ENCODE results near the gene DOCK10.
A peak's percentile ranks its signal among the peaks of the same experiment; 100 is the strongest.

The DOCK10 gene

DNA sequence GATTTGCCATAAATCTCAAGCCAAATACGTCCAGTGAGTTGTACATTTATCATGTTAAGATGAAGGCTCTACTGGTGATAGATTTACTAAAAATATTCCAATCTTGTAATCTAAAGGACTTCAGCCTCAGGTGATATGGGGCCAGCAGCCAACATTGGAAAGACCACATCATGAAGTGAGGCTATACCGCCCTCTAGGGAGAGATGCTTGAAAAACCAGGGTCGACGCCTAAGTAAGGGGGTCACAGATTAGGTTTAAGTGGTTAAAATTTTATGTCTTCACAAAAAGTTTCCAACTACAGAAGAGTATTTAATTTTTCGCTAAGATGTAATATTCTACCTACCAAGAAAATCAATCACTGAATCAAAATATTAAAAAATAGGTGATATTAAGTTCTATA is 33.3 kb downstream of the DOCK10 start:
- DNase-seq (ENCODE audit: low read depth): peak; percentile 59
- TF ChIP-seq, protein P1, sequence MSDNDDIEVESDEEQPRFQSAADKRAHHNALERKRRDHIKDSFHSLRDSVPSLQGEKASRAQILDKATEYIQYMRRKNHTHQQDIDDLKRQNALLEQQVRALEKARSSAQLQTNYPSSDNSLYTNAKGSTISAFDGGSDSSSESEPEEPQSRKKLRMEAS (IDR thresholded peaks at IDR 0.05; ENCODE audit: low read depth, low read length): no peak
- TF ChIP-seq, protein P2, sequence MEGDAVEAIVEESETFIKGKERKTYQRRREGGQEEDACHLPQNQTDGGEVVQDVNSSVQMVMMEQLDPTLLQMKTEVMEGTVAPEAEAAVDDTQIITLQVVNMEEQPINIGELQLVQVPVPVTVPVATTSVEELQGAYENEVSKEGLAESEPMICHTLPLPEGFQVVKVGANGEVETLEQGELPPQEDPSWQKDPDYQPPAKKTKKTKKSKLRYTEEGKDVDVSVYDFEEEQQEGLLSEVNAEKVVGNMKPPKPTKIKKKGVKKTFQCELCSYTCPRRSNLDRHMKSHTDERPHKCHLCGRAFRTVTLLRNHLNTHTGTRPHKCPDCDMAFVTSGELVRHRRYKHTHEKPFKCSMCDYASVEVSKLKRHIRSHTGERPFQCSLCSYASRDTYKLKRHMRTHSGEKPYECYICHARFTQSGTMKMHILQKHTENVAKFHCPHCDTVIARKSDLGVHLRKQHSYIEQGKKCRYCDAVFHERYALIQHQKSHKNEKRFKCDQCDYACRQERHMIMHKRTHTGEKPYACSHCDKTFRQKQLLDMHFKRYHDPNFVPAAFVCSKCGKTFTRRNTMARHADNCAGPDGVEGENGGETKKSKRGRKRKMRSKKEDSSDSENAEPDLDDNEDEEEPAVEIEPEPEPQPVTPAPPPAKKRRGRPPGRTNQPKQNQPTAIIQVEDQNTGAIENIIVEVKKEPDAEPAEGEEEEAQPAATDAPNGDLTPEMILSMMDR (IDR thresholded peaks at IDR 0.05; ENCODE audit: low read depth, low read length): peak; percentile 80
- no peak for TF ChIP-seq MYC (IDR thresholded peaks at IDR 0.05; ENCODE audit: low read depth, low read length)
- no peak overlapping the region for H3K4me3 ChIP-seq (ENCODE audit: low read depth, low read length)

DNA sequence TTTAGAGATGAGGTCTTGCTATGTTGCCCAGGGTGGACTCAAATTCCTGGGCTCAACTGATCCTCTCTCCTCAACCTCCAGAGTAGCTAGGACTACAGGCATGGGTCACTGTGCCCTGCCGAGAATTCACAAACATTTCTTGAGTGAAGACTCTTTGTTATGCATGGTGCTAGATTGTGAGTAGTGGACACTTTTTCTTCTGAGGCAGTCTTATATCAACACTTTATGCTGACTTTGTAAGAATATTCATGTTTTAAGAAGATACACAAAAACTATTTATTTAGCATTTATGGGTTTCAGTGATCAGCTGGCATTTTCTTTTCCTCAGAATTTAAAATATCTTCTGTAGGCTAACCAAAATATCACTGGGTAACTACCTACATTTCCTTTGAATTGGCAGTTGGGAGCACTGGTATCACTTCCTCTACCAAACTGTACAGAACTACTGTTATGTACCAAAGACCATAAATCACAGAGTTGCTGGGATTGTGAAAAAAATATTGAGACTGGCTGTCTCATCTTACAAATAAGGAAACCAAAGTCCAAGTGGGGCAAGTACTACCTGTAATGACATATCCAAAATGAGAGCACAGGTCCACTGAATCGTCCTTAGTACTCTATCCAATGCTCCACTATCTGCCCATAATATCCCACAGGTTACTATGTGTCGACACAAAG is 34.0 kb downstream of the DOCK10 start:
- H3K4me3 ChIP-seq (ENCODE audit: low read depth, low read length): no peak overlapping the region
- TF ChIP-seq MYC (IDR thresholded peaks at IDR 0.05; ENCODE audit: low read depth, low read length): no peak
- TF ChIP-seq, protein P2 (IDR thresholded peaks at IDR 0.05; ENCODE audit: low read depth, low read length): no peak
- TF ChIP-seq POLR2A (IDR thresholded peaks at IDR 0.05; ENCODE audit: extremely low read depth, insufficient read length): no peak
- TF ChIP-seq, protein P1 (IDR thresholded peaks at IDR 0.05; ENCODE audit: low read depth, low read length): no peak
- no peak for DNase-seq (ENCODE audit: low read depth)

DNA sequence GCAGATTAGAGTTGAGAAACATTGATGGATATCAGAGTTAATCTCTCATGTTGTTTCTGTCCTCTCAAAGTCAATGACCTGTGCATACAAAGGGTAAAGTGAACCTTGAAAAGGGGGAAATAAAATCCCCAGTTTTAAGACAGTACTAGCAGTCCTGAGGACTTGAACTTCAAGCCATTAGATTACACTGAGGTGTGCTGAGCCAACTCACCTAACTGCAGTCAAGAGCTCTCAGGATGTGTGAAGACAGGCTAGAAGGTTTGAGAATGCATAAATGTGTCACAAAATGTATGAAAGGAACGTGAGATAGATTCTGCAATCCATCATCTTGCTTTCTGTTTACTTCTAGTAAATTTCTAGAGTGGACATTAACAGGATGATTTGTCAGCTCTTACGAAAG is 35.5 kb downstream of the DOCK10 start:
- H3K4me3 ChIP-seq (ENCODE audit: low read depth, low read length): no peak overlapping the region
- TF ChIP-seq POLR2A (IDR thresholded peaks at IDR 0.05; ENCODE audit: extremely low read depth, insufficient read length): no peak
- TF ChIP-seq, protein P2 (IDR thresholded peaks at IDR 0.05; ENCODE audit: low read depth, low read length): no peak
- TF ChIP-seq, protein P1 (IDR thresholded peaks at IDR 0.05; ENCODE audit: low read depth, low read length): no peak
- TF ChIP-seq MYC (IDR thresholded peaks at IDR 0.05; ENCODE audit: low read depth, low read length): no peak
- no peak for DNase-seq (ENCODE audit: low read depth)

DNA sequence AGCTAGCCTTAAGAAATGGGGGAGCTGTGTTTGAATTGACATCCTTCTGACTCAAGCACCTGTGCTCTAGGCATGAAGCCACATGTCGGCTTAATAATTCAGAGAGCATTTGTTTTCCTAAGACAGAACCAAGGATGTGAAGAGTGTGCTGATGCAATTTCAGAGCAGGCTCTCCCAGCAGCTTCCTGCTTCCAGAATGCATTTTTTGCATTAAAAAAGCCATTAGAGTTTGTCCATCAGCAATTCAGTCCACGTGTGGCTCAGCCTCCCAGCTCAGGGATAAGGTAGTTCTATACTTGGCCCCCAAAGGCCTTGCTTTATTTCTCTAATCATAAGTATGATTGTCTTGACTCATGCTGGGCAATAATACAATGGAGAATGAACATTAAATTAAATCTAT is 37.7 kb downstream of the DOCK10 start:
- no peak for DNase-seq (ENCODE audit: low read depth)
- TF ChIP-seq, protein P2 (IDR thresholded peaks at IDR 0.05; ENCODE audit: low read depth, low read length): no peak
- TF ChIP-seq, protein P1 (IDR thresholded peaks at IDR 0.05; ENCODE audit: low read depth, low read length): no peak
- TF ChIP-seq POLR2A (IDR thresholded peaks at IDR 0.05; ENCODE audit: extremely low read depth, insufficient read length): no peak
- TF ChIP-seq MYC (IDR thresholded peaks at IDR 0.05; ENCODE audit: low read depth, low read length): no peak
- no peak overlapping the region for H3K4me3 ChIP-seq (ENCODE audit: low read depth, low read length)

DNA sequence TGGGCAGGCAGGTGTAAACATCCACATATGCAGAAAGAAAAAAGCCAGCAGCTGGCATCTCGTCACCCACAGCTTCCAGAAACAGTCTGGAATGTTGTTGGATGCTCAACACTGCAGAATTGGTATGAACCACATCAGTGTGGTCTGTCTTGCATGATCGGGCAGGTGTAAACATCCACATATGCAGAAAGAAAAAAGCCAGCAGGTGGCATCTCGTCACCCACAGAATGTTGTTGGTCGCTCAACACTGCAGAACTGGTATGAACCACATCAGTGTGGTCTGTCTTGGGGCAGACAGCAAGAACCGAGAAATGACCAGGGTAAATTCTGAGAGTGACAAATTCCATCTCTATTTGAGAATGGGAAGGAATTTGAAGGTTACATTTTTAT is 39.6 kb downstream of the DOCK10 start:
- TF ChIP-seq, protein P1 (IDR thresholded peaks at IDR 0.05; ENCODE audit: low read depth, low read length): no peak
- TF ChIP-seq, protein P2 (IDR thresholded peaks at IDR 0.05; ENCODE audit: low read depth, low read length): no peak
- no peak for TF ChIP-seq MYC (IDR thresholded peaks at IDR 0.05; ENCODE audit: low read depth, low read length)
- DNase-seq (ENCODE audit: low read depth): peak; percentile 19
- no peak overlapping the region for H3K4me3 ChIP-seq (ENCODE audit: low read depth, low read length)
